Measurements from ENCODE around the gene BCAS4.

The BCAS4 gene

DNA sequence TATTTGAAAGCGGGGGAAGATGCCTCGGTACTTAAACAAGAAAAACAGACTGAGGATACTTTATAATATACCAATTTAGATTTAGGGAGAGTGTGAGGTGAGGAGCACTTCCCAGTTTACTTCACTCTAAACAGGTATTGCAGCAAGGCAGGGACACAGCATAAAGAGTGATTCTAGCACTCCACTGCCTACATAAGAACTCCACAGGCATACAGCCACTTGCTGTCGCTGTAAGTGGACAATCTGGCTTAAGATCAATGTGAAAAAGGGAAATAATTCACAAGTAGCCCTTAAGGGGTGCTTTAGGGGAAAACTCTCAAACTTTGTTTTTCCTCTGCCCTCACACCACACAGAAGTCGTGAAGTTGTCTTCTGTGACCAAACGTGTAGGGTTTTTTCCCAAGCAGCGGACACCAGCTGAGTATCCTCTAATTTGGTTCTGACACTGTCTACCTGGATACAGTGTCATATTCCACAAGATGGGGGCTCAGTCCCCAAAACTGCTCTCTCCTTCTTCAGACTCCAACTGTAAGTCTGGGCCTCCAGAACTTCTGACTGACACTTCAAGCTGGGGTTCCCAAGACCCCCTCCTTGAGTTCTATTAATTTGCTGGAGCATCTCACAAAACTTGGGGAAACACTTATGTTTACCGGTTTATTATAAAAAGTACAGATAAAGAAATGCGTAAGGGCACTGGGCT, 127.1 kb downstream of the BCAS4 start:
- H3K4me3 ChIP-seq (ENCODE audit: low read depth, low read length), result no peak overlapping the region
- H3K4me1 ChIP-seq (ENCODE audit: control insufficient read depth, insufficient read depth, low read length), result peaks cover 23% of the 10 kb centered on the region
- ChIA-PET POLR2A (no interaction called here), CTCF (no interaction called here)
- no peak for TF ChIP-seq ZFP37 (tag by site-specific recombination; IDR thresholded peaks at IDR 0.05)
- TF ChIP-seq, protein P1, sequence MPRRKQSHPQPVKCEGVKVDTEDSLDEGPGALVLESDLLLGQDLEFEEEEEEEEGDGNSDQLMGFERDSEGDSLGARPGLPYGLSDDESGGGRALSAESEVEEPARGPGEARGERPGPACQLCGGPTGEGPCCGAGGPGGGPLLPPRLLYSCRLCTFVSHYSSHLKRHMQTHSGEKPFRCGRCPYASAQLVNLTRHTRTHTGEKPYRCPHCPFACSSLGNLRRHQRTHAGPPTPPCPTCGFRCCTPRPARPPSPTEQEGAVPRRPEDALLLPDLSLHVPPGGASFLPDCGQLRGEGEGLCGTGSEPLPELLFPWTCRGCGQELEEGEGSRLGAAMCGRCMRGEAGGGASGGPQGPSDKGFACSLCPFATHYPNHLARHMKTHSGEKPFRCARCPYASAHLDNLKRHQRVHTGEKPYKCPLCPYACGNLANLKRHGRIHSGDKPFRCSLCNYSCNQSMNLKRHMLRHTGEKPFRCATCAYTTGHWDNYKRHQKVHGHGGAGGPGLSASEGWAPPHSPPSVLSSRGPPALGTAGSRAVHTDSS (tag by site-specific recombination; IDR thresholded peaks at IDR 0.05), result no peak
- TF ChIP-seq, protein P2, sequence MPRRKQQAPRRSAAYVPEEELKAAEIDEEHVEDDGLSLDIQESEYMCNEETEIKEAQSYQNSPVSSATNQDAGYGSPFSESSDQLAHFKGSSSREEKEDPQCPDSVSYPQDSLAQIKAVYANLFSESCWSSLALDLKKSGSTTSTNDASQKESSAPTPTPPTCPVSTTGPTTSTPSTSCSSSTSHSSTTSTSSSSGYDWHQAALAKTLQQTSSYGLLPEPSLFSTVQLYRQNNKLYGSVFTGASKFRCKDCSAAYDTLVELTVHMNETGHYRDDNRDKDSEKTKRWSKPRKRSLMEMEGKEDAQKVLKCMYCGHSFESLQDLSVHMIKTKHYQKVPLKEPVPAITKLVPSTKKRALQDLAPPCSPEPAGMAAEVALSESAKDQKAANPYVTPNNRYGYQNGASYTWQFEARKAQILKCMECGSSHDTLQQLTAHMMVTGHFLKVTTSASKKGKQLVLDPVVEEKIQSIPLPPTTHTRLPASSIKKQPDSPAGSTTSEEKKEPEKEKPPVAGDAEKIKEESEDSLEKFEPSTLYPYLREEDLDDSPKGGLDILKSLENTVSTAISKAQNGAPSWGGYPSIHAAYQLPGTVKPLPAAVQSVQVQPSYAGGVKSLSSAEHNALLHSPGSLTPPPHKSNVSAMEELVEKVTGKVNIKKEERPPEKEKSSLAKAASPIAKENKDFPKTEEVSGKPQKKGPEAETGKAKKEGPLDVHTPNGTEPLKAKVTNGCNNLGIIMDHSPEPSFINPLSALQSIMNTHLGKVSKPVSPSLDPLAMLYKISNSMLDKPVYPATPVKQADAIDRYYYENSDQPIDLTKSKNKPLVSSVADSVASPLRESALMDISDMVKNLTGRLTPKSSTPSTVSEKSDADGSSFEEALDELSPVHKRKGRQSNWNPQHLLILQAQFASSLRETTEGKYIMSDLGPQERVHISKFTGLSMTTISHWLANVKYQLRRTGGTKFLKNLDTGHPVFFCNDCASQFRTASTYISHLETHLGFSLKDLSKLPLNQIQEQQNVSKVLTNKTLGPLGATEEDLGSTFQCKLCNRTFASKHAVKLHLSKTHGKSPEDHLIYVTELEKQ (tag by site-specific recombination; IDR thresholded peaks at IDR 0.05; ENCODE audit: borderline replicate concordance), result no peak
- TF ChIP-seq ZNF501 (tag by site-specific recombination; IDR thresholded peaks at IDR 0.05), result no peak
- TF ChIP-seq ZNF530 (tag by site-specific recombination; IDR thresholded peaks at IDR 0.05; ENCODE audit: low read depth), result no peak
- TF ChIP-seq WT1 (tag by site-specific recombination; IDR thresholded peaks at IDR 0.05), result no peak
- TF ChIP-seq, protein P3, sequence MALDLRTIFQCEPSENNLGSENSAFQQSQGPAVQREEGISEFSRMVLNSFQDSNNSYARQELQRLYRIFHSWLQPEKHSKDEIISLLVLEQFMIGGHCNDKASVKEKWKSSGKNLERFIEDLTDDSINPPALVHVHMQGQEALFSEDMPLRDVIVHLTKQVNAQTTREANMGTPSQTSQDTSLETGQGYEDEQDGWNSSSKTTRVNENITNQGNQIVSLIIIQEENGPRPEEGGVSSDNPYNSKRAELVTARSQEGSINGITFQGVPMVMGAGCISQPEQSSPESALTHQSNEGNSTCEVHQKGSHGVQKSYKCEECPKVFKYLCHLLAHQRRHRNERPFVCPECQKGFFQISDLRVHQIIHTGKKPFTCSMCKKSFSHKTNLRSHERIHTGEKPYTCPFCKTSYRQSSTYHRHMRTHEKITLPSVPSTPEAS (tag by site-specific recombination; IDR thresholded peaks at IDR 0.05), result no peak
- peaks cover 4 to 79% of the 10 kb centered on the region in 2 experiments for H3K36me3 ChIP-seq (ENCODE audit: control insufficient read depth in 2 of 2, insufficient read depth in 1 of 2, low read length in 2 of 2)
- no peak overlapping the region for H3K27ac ChIP-seq (ENCODE audit: extremely low read depth, low read depth, low read length)
- H3K9me3 ChIP-seq (ENCODE audit: control insufficient read depth, insufficient read depth, low read depth, low read length), result no peaks in the 10 kb centered on the region

DNA sequence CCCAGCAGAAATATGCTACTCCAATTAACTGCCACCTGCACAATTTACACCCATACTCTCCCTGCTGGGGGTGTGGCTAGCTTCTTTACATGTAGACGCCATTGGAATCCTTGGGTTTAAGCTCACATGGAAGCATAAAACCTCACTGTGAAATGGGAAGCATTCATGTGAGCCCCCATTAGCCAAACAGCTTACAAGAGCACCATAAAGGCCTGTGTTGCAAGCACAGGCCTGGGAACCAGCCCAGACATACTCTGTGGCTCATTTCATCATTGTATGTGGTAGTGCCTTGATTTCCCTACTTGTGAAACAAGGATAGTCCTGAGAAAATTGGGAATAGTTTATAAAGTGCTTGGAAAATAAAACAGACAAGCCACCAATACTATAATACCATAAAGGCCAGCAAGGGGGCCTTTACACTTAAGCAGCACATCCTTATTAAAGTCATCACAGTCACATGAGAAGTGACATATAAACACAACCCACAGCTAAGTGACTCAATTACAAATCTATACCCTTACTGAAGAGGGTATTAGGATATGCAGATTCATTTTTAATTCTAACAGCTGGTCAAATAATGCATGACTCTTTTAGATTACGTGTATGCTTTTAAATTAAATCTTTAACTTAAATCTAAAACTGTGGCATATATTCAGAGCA, 129.5 kb downstream of the BCAS4 start:
- no peak overlapping the region for H3K4me3 ChIP-seq (ENCODE audit: low read depth, low read length)
- ChIA-PET POLR2A (no interaction called here), CTCF (interaction anchor here (0.6 to 1.6 kb wide), 4 partner anchors 130 to 444 kb away, joined by 3 to 6 read pairs (median 4); partner anchors contain the start of gene BCAS4)
- peaks cover 9% of the 10 kb centered on the region for H3K4me1 ChIP-seq (ENCODE audit: control insufficient read depth, insufficient read depth, low read length)
- TF ChIP-seq ZNF239 (tag by site-specific recombination; IDR thresholded peaks at IDR 0.05), result no peak
- no peak for TF ChIP-seq ZNF121 (tag by site-specific recombination; IDR thresholded peaks at IDR 0.05)
- TF ChIP-seq OVOL3 (tag by site-specific recombination; IDR thresholded peaks at IDR 0.05), result no peak
- no peak for TF ChIP-seq ZNF677 (tag by site-specific recombination; IDR thresholded peaks at IDR 0.05)
- TF ChIP-seq ZNF221 (tag by site-specific recombination; IDR thresholded peaks at IDR 0.05; ENCODE audit: borderline replicate concordance), result no peak
- no peak for TF ChIP-seq ZNF354C (tag by site-specific recombination; IDR thresholded peaks at IDR 0.05; ENCODE audit: borderline replicate concordance, low read depth)
- TF ChIP-seq ZNF561 (tag by site-specific recombination; IDR thresholded peaks at IDR 0.05; ENCODE audit: borderline replicate concordance), result no peak
- no peak for TF ChIP-seq ZNF571 (tag by site-specific recombination; IDR thresholded peaks at IDR 0.05)
- H3K9me3 ChIP-seq (ENCODE audit: control insufficient read depth, insufficient read depth, low read depth, low read length), result no peaks in the 10 kb centered on the region
- H3K36me3 ChIP-seq (ENCODE audit: control insufficient read depth in 2 of 2, insufficient read depth in 1 of 2, low read length in 2 of 2), result peaks cover 10 to 84% of the 10 kb centered on the region in 2 experiments
- H3K27ac ChIP-seq (ENCODE audit: extremely low read depth, low read depth, low read length), result no peak overlapping the region
